Panc1 (cell line): ENCODE data around the gene EDRF1. TPM values are rescaled to one million over a fixed set of nuclear protein-coding genes. Genes with fewer than 3 reads are reported as not detected.

ENCODE experiments used
- ATAC-seq: fragments of 200-7000 bp; cut with Tn5 transposase; 2 replicates; pipeline ENCODE4 v1.9.1; 2020; ENCODE audit warnings: mild to moderate bottlenecking, moderate library complexity
- BruUV-seq: library from RNA; stranded (reverse); fragments of 400-500 nt; replicated peaks from 2 replicates; lab custom pipeline; 2021; lab: Mats Ljungman, UMichigan
- CTCF ChIA-PET: fragments of 300-600 bp; sonication (Branson Sonifier 250); formaldehyde crosslinking; loops from one replicate; lab custom pipeline; 2022; ENCODE audit warnings: antibody characterized with exemption; lab: Charles Lee
- POLR2A ChIA-PET: fragments of 300-600 bp; sonication (Branson Sonifier 250); formaldehyde crosslinking; loops from one replicate; lab custom pipeline; 2022; ENCODE audit warnings: antibody characterized with exemption; lab: Charles Lee
- DNase-seq: peaks from one replicate; pipeline ENCODE4 v3.0.0-alpha.2; 2010; ENCODE audit warnings: low read depth, low spot score
- H3K27ac ChIP-seq: 2 replicates; pipeline ENCODE4 v1.5.1; 2011; ENCODE audit warnings: mild to moderate bottlenecking, low read length, inconsistent platforms
- H3K27me3 ChIP-seq: fragments of 200-500 bp; sonication (Bioruptor generic); 2 replicates; pipeline ENCODE4 v1.6.0; 2014; ENCODE audit warnings: low read length, inconsistent platforms; ENCODE audit not compliant: control insufficient read depth, insufficient read depth
- H3K36me3 ChIP-seq: fragments of 200-500 bp; sonication (Bioruptor generic); 2 replicates; pipeline ENCODE4 v1.5.1; 2014; ENCODE audit warnings: inconsistent platforms, mild to moderate bottlenecking, low read length, moderate library complexity; ENCODE audit not compliant: control insufficient read depth, insufficient read depth
- H3K4me1 ChIP-seq: 2 replicates; pipeline ENCODE4 v1.5.1; 2011; ENCODE audit warnings: inconsistent platforms, mild to moderate bottlenecking, low read length, moderate library complexity; ENCODE audit not compliant: control insufficient read depth, insufficient read depth
- H3K4me3 ChIP-seq, 2 experiments: 2 replicates each; pipeline ENCODE4 v1.5.1; 2011 to 2012; ENCODE audit warnings: low read depth in 2 of 2, low read length in 2 of 2, mild to moderate bottlenecking in 2 of 2, inconsistent platforms in 1 of 2, moderate library complexity in 1 of 2
- H3K9me3 ChIP-seq: fragments of 200-500 bp; sonication (Bioruptor generic); 2 replicates; pipeline ENCODE4 v1.5.1; 2014; ENCODE audit warnings: low read depth, mild to moderate bottlenecking, inconsistent platforms, low read length, moderate library complexity; ENCODE audit not compliant: control insufficient read depth, insufficient read depth
- CTCF ChIP-seq: fragments of 450-650 bp; IDR thresholded peaks from 2 replicates; pipeline ENCODE4 v1.5.1; 2017; ENCODE audit warnings: mild to moderate bottlenecking
- POLR2AphosphoS5 ChIP-seq: IDR thresholded peaks from 2 replicates; pipeline ENCODE4 v1.6.1; 2012; ENCODE audit warnings: mild to moderate bottlenecking, low read depth, low read length, moderate library complexity
- SIN3A ChIP-seq: IDR thresholded peaks from 2 replicates; pipeline ENCODE4 v1.6.1; 2012; ENCODE audit warnings: low read depth, mild to moderate bottlenecking, low read length, moderate library complexity, borderline replicate concordance; ENCODE audit not compliant: insufficient read depth
- TCF7L2 ChIP-seq: IDR thresholded peaks from 2 replicates; pipeline ENCODE4 v1.6.1; 2011; ENCODE audit warnings: mild to moderate bottlenecking, low read depth, low read length, inconsistent platforms
- in situ Hi-C: cut with HindIII; loops from 2 replicates; pipeline ENCODE4 v1.10.0; 2016; ENCODE audit warnings: low sequenced_read_pairs, low pct_unique_long_range_greater_than_20kb
- intact Hi-C: fragments of 100-400 bp; cut with micrococcal nuclease; formaldehyde crosslinking; loops from one replicate; pipeline ENCODE4 v1.10.0; 2022; ENCODE audit not compliant: unreplicated experiment
- total RNA-seq: library from RNA; stranded (reverse); gene quantifications from one replicate; pipeline ENCODE4 v1.2.1, GENCODE V29; 2021; ENCODE audit not compliant: unreplicated experiment
- TF ChIP-seq, protein P1 (sequence below), 2 experiments: IDR thresholded peaks; 2 replicates each; pipeline ENCODE4 v1.6.1; 2011 to 2012; ENCODE audit warnings: low read depth in 2 of 2, control low read depth in 1 of 2, low read length in 1 of 2, mild to moderate bottlenecking in 1 of 2, moderate library complexity in 1 of 2; ENCODE audit not compliant: insufficient read depth in 1 of 2

EDRF1 gene
- total RNA-seq, 1 experiment from 2014 or later: 36.3 TPM

GRCh38 chr10:125734148-125734547 is 14.6 kb downstream of the EDRF1 start:
- H3K4me3 ChIP-seq: no peak overlapping the region
- ChIA-PET POLR2A (no interaction called here), CTCF (no interaction called here)
- no peak overlapping the region for H3K27ac ChIP-seq
- ATAC-seq (no peak), DNase-seq (no peak)
- H3K36me3 ChIP-seq: peaks cover 80% of the 10 kb centered on the region
- in situ Hi-C loops (no loop called here), intact Hi-C loops (no loop called here)
- no TSS peak for BruUV-seq
- H3K9me3 ChIP-seq: no peaks in the 10 kb centered on the region
- H3K27me3 ChIP-seq: no peaks in the 10 kb centered on the region
- TF ChIP-seq POLR2AphosphoS5 (no peak), SIN3A (no peak), CTCF (no peak), TCF7L2 (no peak)
- TF ChIP-seq, protein P1, sequence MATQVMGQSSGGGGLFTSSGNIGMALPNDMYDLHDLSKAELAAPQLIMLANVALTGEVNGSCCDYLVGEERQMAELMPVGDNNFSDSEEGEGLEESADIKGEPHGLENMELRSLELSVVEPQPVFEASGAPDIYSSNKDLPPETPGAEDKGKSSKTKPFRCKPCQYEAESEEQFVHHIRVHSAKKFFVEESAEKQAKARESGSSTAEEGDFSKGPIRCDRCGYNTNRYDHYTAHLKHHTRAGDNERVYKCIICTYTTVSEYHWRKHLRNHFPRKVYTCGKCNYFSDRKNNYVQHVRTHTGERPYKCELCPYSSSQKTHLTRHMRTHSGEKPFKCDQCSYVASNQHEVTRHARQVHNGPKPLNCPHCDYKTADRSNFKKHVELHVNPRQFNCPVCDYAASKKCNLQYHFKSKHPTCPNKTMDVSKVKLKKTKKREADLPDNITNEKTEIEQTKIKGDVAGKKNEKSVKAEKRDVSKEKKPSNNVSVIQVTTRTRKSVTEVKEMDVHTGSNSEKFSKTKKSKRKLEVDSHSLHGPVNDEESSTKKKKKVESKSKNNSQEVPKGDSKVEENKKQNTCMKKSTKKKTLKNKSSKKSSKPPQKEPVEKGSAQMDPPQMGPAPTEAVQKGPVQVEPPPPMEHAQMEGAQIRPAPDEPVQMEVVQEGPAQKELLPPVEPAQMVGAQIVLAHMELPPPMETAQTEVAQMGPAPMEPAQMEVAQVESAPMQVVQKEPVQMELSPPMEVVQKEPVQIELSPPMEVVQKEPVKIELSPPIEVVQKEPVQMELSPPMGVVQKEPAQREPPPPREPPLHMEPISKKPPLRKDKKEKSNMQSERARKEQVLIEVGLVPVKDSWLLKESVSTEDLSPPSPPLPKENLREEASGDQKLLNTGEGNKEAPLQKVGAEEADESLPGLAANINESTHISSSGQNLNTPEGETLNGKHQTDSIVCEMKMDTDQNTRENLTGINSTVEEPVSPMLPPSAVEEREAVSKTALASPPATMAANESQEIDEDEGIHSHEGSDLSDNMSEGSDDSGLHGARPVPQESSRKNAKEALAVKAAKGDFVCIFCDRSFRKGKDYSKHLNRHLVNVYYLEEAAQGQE (IDR thresholded peaks at IDR 0.05; ENCODE audit: insufficient read depth in 1 of 2, low read depth in 2 of 2, low read length in 1 of 2): no peak
- H3K4me1 ChIP-seq: no peaks in the 10 kb centered on the region

- no peaks in the 10 kb centered on the region for H3K9me3 ChIP-seq
- ATAC-seq (no peak), DNase-seq (no peak)
- TF ChIP-seq, protein P1 (IDR thresholded peaks at IDR 0.05; ENCODE audit: insufficient read depth in 1 of 2, low read depth in 2 of 2, low read length in 1 of 2): no peak
- no peak for TF ChIP-seq SIN3A
- TF ChIP-seq CTCF: peak; percentile 6; the same call in 1 of the 2 replicates
- TF ChIP-seq POLR2AphosphoS5: no peak
- no peak for TF ChIP-seq TCF7L2
- no peaks in the 10 kb centered on the region for H3K27me3 ChIP-seq
- intact Hi-C loops: no loop called here
- in situ Hi-C loops: no loop called here
- H3K4me1 ChIP-seq: no peaks in the 10 kb centered on the region
- no peak overlapping the region for H3K4me3 ChIP-seq
- no TSS peak for BruUV-seq
- POLR2A ChIA-PET: no interaction called here
- H3K36me3 ChIP-seq: peaks cover 81% of the 10 kb centered on the region
- no peak overlapping the region for H3K27ac ChIP-seq
- CTCF ChIA-PET: no interaction called here
Observed at GRCh38 chr10:125734823-125735222, 15.3 kb downstream of the EDRF1 start.
